GM12892 (cell line): ENCODE measurements around the gene UGT2B15.

Source experiments
- POLR2A ChIP-seq: IDR thresholded peaks from 2 replicates; pipeline ENCODE4 v1.6.1; 2011; ENCODE audit warnings: low read depth, low read length, control low read depth
- POLR2AphosphoS5 ChIP-seq: IDR thresholded peaks from 2 replicates; pipeline ENCODE4 v1.6.1; 2011; ENCODE audit warnings: low read depth, low read length, control low read depth

DNA sequence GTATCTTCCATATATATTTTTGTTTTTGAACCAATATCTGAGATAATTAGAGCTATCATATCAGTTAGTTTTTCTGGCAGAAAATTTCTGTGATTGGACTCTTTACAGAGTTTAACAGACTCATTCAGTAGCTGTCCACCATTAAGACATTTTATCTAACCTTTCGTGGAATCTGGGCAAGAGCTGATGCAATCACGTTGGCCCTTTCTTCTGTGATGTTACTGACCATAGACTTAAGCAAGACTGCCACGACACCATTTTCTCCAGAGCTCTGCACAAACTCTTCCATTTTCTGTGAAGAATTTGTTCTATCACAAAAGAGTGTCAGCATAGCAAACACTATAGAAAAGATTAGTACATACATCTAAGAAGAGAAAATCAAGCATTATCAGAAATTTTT lies 41.8 kb upstream of the UGT2B15 start:
- TF ChIP-seq POLR2AphosphoS5 (no peak), POLR2A (no peak)
